GM20000 (cell line): Measurements from ENCODE around the gene DCN.

Source experiments
- DNase-seq: peaks from one replicate; pipeline ENCODE4 v3.0.0; 2012; ENCODE audit warnings: low spot score
- TF ChIP-seq, protein P1 (sequence below): IDR thresholded peaks from 2 replicates; pipeline ENCODE4 v1.5.1; 2012; ENCODE audit warnings: mild to moderate bottlenecking, control low read depth; ENCODE audit errors: extremely low read depth, missing control alignments

The DCN gene

GRCh38 chr12:91142221-91142631 lies 40.4 kb downstream of the DCN start:
- no peak for DNase-seq
- TF ChIP-seq, protein P1, sequence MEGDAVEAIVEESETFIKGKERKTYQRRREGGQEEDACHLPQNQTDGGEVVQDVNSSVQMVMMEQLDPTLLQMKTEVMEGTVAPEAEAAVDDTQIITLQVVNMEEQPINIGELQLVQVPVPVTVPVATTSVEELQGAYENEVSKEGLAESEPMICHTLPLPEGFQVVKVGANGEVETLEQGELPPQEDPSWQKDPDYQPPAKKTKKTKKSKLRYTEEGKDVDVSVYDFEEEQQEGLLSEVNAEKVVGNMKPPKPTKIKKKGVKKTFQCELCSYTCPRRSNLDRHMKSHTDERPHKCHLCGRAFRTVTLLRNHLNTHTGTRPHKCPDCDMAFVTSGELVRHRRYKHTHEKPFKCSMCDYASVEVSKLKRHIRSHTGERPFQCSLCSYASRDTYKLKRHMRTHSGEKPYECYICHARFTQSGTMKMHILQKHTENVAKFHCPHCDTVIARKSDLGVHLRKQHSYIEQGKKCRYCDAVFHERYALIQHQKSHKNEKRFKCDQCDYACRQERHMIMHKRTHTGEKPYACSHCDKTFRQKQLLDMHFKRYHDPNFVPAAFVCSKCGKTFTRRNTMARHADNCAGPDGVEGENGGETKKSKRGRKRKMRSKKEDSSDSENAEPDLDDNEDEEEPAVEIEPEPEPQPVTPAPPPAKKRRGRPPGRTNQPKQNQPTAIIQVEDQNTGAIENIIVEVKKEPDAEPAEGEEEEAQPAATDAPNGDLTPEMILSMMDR = no peak

- TF ChIP-seq, protein P1 = no peak
- DNase-seq = no peak
Measured at GRCh38 chr12:91140026-91140931, 42.3 kb downstream of the DCN start.

- TF ChIP-seq, protein P1 = no peak
Measured at GRCh38 chr12:91139286-91139685, 43.3 kb downstream of the DCN start.

DNA sequence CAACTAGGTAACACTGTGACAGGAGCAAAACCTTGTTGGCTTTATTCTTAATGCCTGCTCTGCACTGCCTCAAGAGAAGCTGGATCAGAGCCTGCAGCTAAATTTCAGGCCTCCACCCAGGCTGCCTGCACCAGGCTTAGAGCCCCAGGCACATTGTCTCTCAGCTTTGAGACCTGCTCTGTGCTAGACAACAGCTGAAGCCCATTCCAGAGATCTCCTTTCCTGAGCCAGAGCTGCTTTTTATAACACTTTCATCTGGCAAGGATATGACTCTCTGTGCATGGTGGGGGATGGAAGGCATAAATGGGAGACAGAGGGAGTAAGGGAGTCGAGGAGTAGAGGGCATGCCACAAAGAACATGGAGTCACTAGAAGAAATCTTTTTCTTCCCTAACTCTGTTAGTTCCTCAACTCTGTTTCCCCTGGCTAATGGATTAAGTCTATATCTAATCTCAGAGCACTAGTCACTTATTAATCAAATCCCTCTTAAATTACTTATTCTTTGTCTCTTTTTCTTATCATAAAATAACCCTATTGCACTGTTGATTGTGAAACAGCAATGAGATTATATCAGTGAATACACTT lies 44.2 kb downstream of the DCN start:
- TF ChIP-seq, protein P1 = no peak
- DNase-seq = no peak

More at GRCh38 chr12:91139286-91139685, 43.3 kb downstream of the DCN start:
- no peak for DNase-seq

DNA sequence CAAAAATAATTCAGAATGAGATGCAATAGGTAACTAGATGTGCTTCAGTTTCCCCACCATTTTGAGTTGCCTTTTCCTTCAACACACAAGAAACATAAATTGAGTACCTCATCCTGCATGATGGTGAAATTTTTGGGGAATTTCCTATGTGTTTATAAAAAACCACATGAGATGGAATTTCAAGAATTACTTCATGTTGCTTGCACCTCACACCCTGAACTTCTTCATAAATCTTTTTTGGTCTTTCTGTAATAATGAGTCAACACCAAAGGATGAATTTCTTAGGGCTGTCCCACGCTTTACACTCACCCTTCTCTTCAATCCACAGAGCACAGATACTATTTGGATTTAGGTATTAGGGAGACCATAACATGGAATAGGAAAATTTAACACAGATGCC lies 48.7 kb downstream of the DCN start:
- TF ChIP-seq, protein P1 = no peak
- DNase-seq = no peak

GRCh38 chr12:91129662-91130362 lies 52.8 kb downstream of the DCN start:
- no peak for DNase-seq
- TF ChIP-seq, protein P1 = no peak

- TF ChIP-seq, protein P1 = no peak
- no peak for DNase-seq
Measured at GRCh38 chr12:91127751-91128150, 54.9 kb downstream of the DCN start.
